Lower leg skin (tissue), 3 donors: ENCODE measurements around the gene CLASP2.
"Not testable (repeated sequence)": the region's sequence is repeated elsewhere in the genome, so short reads cannot be mapped to it uniquely, and the experiment has no call there.

ENCODE experiments used
- POLR2A ChIP-seq, 2 donors: fragments of 450-650 bp; IDR thresholded peaks; one replicate each; pipeline ENCODE4 v1.6.1; 2016 to 2017; ENCODE audit warnings: antibody characterized with exemption in 2 of 2, mild to moderate bottlenecking in 1 of 2, moderate library complexity in 1 of 2
- TF ChIP-seq, protein P1 (sequence below), 3 donors: fragments of 450-650 bp; IDR thresholded peaks; one replicate each; pipeline ENCODE4 v1.5.1; 2016; ENCODE audit warnings: antibody characterized with exemption in 3 of 3, mild to moderate bottlenecking in 3 of 3, moderate library complexity in 2 of 3

GRCh38 chr3:33447256-33447625 is 270.8 kb downstream of the CLASP2 start:
- TF ChIP-seq, protein P1, sequence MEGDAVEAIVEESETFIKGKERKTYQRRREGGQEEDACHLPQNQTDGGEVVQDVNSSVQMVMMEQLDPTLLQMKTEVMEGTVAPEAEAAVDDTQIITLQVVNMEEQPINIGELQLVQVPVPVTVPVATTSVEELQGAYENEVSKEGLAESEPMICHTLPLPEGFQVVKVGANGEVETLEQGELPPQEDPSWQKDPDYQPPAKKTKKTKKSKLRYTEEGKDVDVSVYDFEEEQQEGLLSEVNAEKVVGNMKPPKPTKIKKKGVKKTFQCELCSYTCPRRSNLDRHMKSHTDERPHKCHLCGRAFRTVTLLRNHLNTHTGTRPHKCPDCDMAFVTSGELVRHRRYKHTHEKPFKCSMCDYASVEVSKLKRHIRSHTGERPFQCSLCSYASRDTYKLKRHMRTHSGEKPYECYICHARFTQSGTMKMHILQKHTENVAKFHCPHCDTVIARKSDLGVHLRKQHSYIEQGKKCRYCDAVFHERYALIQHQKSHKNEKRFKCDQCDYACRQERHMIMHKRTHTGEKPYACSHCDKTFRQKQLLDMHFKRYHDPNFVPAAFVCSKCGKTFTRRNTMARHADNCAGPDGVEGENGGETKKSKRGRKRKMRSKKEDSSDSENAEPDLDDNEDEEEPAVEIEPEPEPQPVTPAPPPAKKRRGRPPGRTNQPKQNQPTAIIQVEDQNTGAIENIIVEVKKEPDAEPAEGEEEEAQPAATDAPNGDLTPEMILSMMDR (IDR thresholded peaks at IDR 0.05) = not testable (repeated sequence)
- not testable (repeated sequence) for TF ChIP-seq POLR2A (IDR thresholded peaks at IDR 0.05)
